IMR-90 (cell line): ENCODE measurements around the gene NR1D2. TPM values are rescaled to one million over a fixed set of nuclear protein-coding genes. Genes with fewer than 3 reads are reported as not detected.
"Not testable (repeated sequence)": the region's sequence is repeated elsewhere in the genome, so short reads cannot be mapped to it uniquely, and the experiment has no call there.

ENCODE experiments used
- ATAC-seq: fragments of 200-7000 bp; cut with Tn5 transposase; 2 replicates; pipeline ENCODE4 v1.9.1; 2020; ENCODE audit warnings: low read depth, mild to moderate bottlenecking, moderate library complexity
- BruUV-seq: library from RNA; stranded (reverse); fragments of 400-500 nt; replicated peaks from 2 replicates; lab custom pipeline; 2021; lab: Mats Ljungman, UMichigan
- CTCF ChIA-PET: fragments of 300-600 bp; formaldehyde crosslinking; extraction: SDS; loops from one replicate; lab custom pipeline; 2021; ENCODE audit warnings: antibody characterized with exemption; lab: Yijun Ruan, JAX
- POLR2A ChIA-PET: fragments of 300-600 bp; sonication (Branson Sonifier 250); formaldehyde crosslinking; loops from one replicate; lab custom pipeline; 2022; ENCODE audit warnings: antibody characterized with exemption; ENCODE audit not compliant: unreplicated experiment; lab: Charles Lee
- DNase-seq: peaks from one replicate; pipeline ENCODE4 v3.0.0; 2013
- H2AFZ ChIP-seq: replicated peaks from 2 replicates; pipeline ENCODE3; 2013; ENCODE audit warnings: low read length, mild to moderate bottlenecking; ENCODE audit not compliant: poor library complexity
- H2AK5ac ChIP-seq: 2 replicates; pipeline ENCODE4 v1.6.1; 2013; ENCODE audit warnings: low read depth, low read length, inconsistent platforms
- H2AK9ac ChIP-seq: replicated peaks from 2 replicates; pipeline ENCODE3; 2013; ENCODE audit warnings: mild to moderate bottlenecking, low read depth, low read length, moderate library complexity; ENCODE audit not compliant: poor library complexity
- H2BK120ac ChIP-seq: 2 replicates; pipeline ENCODE4 v1.6.1; 2013; ENCODE audit warnings: low read depth, low read length, inconsistent platforms
- H2BK15ac ChIP-seq: 3 replicates; pipeline ENCODE4 v1.6.1; 2013; ENCODE audit warnings: low read depth, low read length, inconsistent platforms
- H2BK20ac ChIP-seq: 2 replicates; pipeline ENCODE4 v1.6.1; 2013; ENCODE audit warnings: low read depth, mild to moderate bottlenecking, inconsistent platforms, low read length, moderate library complexity
- H2BK5ac ChIP-seq: 2 replicates; pipeline ENCODE4 v1.6.1; 2013; ENCODE audit warnings: mild to moderate bottlenecking, low read depth, low read length, inconsistent platforms; ENCODE audit not compliant: poor library complexity, severe bottlenecking
- H3K14ac ChIP-seq: replicated peaks from 2 replicates; pipeline ENCODE4 v1.6.1; 2013; ENCODE audit warnings: low read depth, low read length, inconsistent platforms
- H3K18ac ChIP-seq: 2 replicates; pipeline ENCODE4 v1.6.1; 2013; ENCODE audit warnings: low read depth, low read length, control low read depth
- H3K23ac ChIP-seq: 2 replicates; pipeline ENCODE4 v1.6.1; 2013; ENCODE audit warnings: low read depth, low read length, inconsistent platforms
- H3K27ac ChIP-seq: 2 replicates; pipeline ENCODE4 v1.5.1; 2013; ENCODE audit warnings: mild to moderate bottlenecking, control low read depth, low read length; ENCODE audit not compliant: insufficient read depth
- H3K27me3 ChIP-seq: 2 replicates; pipeline ENCODE4 v1.6.1; 2013; ENCODE audit warnings: low read length; ENCODE audit not compliant: control insufficient read depth, insufficient read depth
- H3K36me3 ChIP-seq: 2 replicates; pipeline ENCODE4 v1.6.1; 2013; ENCODE audit warnings: low read length, mixed read lengths; ENCODE audit not compliant: control insufficient read depth, insufficient read depth
- H3K4ac ChIP-seq: 2 replicates; pipeline ENCODE4 v1.6.1; 2013; ENCODE audit warnings: low read depth, low read length, inconsistent platforms
- H3K4me1 ChIP-seq: 2 replicates; pipeline ENCODE4 v1.6.1; 2013; ENCODE audit warnings: low read length, mixed read lengths; ENCODE audit not compliant: control insufficient read depth, insufficient read depth
- H3K4me2 ChIP-seq: 2 replicates; pipeline ENCODE4 v1.6.1; 2013; ENCODE audit warnings: low read depth, mild to moderate bottlenecking, control low read depth, low read length, moderate library complexity
- H3K4me3 ChIP-seq: 2 replicates; pipeline ENCODE4 v1.5.1; 2013; ENCODE audit warnings: low read depth, mild to moderate bottlenecking, control low read depth, low read length, moderate library complexity; ENCODE audit not compliant: insufficient read depth
- H3K56ac ChIP-seq: 2 replicates; pipeline ENCODE4 v1.6.1; 2013; ENCODE audit warnings: low read length, inconsistent platforms; ENCODE audit not compliant: insufficient read depth; ENCODE audit errors: extremely low read depth
- H3K79me1 ChIP-seq, 2 experiments: 2 replicates each; pipeline ENCODE4 v1.6.1; 2013; ENCODE audit warnings: low read length in 2 of 2, inconsistent platforms in 1 of 2, low read depth in 1 of 2
- H3K9ac ChIP-seq: 2 replicates; pipeline ENCODE4 v1.6.1; 2013; ENCODE audit warnings: low read depth, low read length, control low read depth
- H3K9me1 ChIP-seq: 2 replicates; pipeline ENCODE4 v1.6.1; 2013; ENCODE audit warnings: low read length, inconsistent platforms; ENCODE audit not compliant: insufficient read depth
- H3K9me3 ChIP-seq: 2 replicates; pipeline ENCODE4 v1.6.1; 2013; ENCODE audit warnings: low read length; ENCODE audit not compliant: control insufficient read depth, insufficient read depth
- H4K20me1 ChIP-seq: 2 replicates; pipeline ENCODE4 v1.6.1; 2013; ENCODE audit warnings: low read length, inconsistent platforms; ENCODE audit not compliant: insufficient read depth
- H4K5ac ChIP-seq: 2 replicates; pipeline ENCODE4 v1.6.1; 2013; ENCODE audit warnings: mild to moderate bottlenecking, low read depth, low read length, control low read depth
- H4K8ac ChIP-seq, 2 experiments: 2 replicates each; pipeline ENCODE4 v1.6.1; 2013; ENCODE audit warnings: low read depth in 2 of 2, low read length in 2 of 2, control low read depth in 1 of 2, inconsistent platforms in 1 of 2
- H4K91ac ChIP-seq: 2 replicates; pipeline ENCODE4 v1.6.1; 2013; ENCODE audit warnings: low read depth, low read length, inconsistent platforms; ENCODE audit not compliant: insufficient read depth
- CEBPB ChIP-seq: IDR thresholded peaks from 2 replicates; pipeline ENCODE4 v1.6.1; 2012; ENCODE audit warnings: low read depth, low read length, improper control_type of control experiment
- SMC3 ChIP-seq: fragments of 150-350 bp; IDR thresholded peaks from 2 replicates; pipeline ENCODE4 v1.6.1; 2016; ENCODE audit warnings: low read depth, mild to moderate bottlenecking, antibody characterized with exemption, low read length, moderate library complexity
- WGBS, 2 experiments: methylation state at CpG; one replicate each; pipeline versions ENCODE4 v1.1.5 to v1.1.7; 2013; ENCODE audit warnings: missing lambda C conversion rate in 2 of 2; ENCODE audit not compliant: insufficient read length in 1 of 2; ENCODE audit errors: extremely low coverage in 2 of 2; 5-methylcytosine and 5-hydroxymethylcytosine counted together
- dilution Hi-C: fragments of 300-500 bp; cut with HindIII; formaldehyde crosslinking; loops from one replicate; pipeline ENCODE4 v1.14.3; 2018; ENCODE audit warnings: low sequenced_read_pairs; ENCODE audit not compliant: unreplicated experiment
- in situ Hi-C: fragments of 300-500 bp; cut with MboI; formaldehyde crosslinking; loops from 3 replicates; pipeline ENCODE4 v1.14.3; 2019; ENCODE audit warnings: low sequenced_read_pairs, inconsistent platforms, mixed read lengths
- intact Hi-C: fragments of 100-400 bp; cut with micrococcal nuclease; formaldehyde crosslinking; loops from 2 replicates; pipeline ENCODE4 v1.10.0; 2022
- polyA plus RNA-seq, 3 experiments: library from polyadenylated mRNA; depleted of rRNA; stranded (reverse); fragments of >200 nt; gene quantifications; 2 replicates each; pipeline ENCODE4 v1.2.3, GENCODE V29; 2012; ENCODE audit warnings: low replicate concordance in 1 of 3
- total RNA-seq: library from RNA; depleted of rRNA; stranded (reverse); fragments of >200 nt; gene quantifications from 2 replicates; pipeline ENCODE4 v1.2.3, GENCODE V29; 2012

Gene NR1D2
- total and polyA plus RNA-seq, 2 of the 4 experiments (the other 2 are of a cell fraction), result 8.1 to 41.0 TPM

DNA sequence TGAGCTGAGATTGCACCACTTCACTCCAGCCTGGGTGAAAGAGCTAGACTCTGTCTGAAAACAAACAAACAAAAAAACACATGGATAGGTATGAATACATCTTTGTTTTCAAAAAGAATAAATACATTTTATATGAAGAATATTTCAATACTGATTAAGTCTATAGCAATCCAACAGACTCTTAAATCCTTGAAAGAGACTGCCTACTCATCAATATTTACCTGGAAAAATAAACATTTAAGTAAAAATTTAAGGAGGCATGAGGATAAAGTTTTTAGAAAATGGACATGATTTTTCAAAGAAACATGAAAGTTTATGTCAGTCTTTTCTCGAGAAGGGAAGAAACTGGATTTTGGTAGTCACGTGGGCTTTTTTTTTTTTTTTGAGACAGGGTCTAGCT lies 33.7 kb upstream of the NR1D2 start:
- no peak overlapping the region for H3K4ac ChIP-seq
- 0 out of 2 replicates have a peak, but pooled peaks cover 3% of the 10 kb centered on the region for H3K36me3 ChIP-seq
- no peak overlapping the region for H2BK120ac ChIP-seq
- no peak overlapping the region for H2BK15ac ChIP-seq
- H4K91ac ChIP-seq, result no peak overlapping the region
- H3K4me2 ChIP-seq, result no peak overlapping the region
- H3K14ac ChIP-seq, result no peak overlapping the region
- POLR2A ChIA-PET, result no interaction called here
- no peak overlapping the region for H3K18ac ChIP-seq
- dilution Hi-C loops, result no loop called here
- no peaks in the 10 kb centered on the region for H3K9me3 ChIP-seq
- no peak for TF ChIP-seq SMC3
- TF ChIP-seq CEBPB, result no peak
- no peaks in the 10 kb centered on the region for H4K20me1 ChIP-seq
- no peak overlapping the region for H3K27ac ChIP-seq
- peaks cover 14 to 16% of the 10 kb centered on the region in 2 experiments for H3K79me1 ChIP-seq
- CTCF ChIA-PET, result no interaction called here
- no peak overlapping the region for H2AFZ ChIP-seq
- no peak overlapping the region for H3K4me3 ChIP-seq
- no peak overlapping the region for H2BK5ac ChIP-seq
- H3K23ac ChIP-seq, result no peak overlapping the region
- intact Hi-C loops, result loop anchor here (10.0 kb wide), 1 partner anchor 773 kb away; no protein-coding TSS in a partner anchor
- H3K4me1 ChIP-seq, result no peaks in the 10 kb centered on the region
- H2AK5ac ChIP-seq, result no peak overlapping the region
- in situ Hi-C loops, result no loop called here
- H4K5ac ChIP-seq, result no peak overlapping the region
- H4K8ac ChIP-seq, result no peak overlapping the region
- H2BK20ac ChIP-seq, result no peak overlapping the region
- no peaks in the 10 kb centered on the region for H3K27me3 ChIP-seq
- DNase-seq, result no peak
- H2AK9ac ChIP-seq, result no peak overlapping the region
- BruUV-seq, result no TSS peak
- no CpG with 5 or more reads among the region's 2 CpGs for WGBS, 2 experiments
- H3K56ac ChIP-seq, result no peak overlapping the region
- H3K9ac ChIP-seq, result no peak overlapping the region
- ATAC-seq, result no peak
- H3K9me1 ChIP-seq, result no peaks in the 10 kb centered on the region

DNA sequence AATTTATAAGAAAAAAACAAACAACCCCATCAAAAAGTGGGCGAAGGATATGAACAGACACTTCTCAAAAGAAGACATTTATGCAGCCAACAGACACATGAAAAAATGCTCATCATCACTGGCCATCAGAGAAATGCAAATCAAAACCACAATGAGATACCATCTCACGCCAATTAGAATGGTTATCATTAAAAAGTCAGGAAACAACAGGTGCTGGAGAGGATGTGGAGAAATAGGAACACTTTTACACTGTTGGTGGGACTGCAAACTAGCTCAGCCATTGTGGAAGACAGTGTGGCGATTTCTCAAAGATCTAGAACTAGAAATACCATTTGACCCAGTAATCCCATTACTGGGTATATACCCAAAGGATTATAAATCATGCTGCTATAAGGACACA lies 32.8 kb upstream of the NR1D2 start:
- H3K14ac ChIP-seq, H4K5ac ChIP-seq, BruUV-seq, H3K9ac ChIP-seq, H3K36me3 ChIP-seq, in situ Hi-C loops, H3K18ac ChIP-seq, H3K23ac ChIP-seq, H2AFZ ChIP-seq, H3K56ac ChIP-seq, H4K91ac ChIP-seq, DNase-seq, H2BK120ac ChIP-seq, ATAC-seq, POLR2A ChIA-PET, H3K27me3 ChIP-seq, H3K4me2 ChIP-seq, CTCF ChIA-PET, H4K8ac ChIP-seq, H2BK20ac ChIP-seq, H2BK5ac ChIP-seq, H3K27ac ChIP-seq, H3K4me3 ChIP-seq, H3K9me3 ChIP-seq, H2AK5ac ChIP-seq, H3K9me1 ChIP-seq, H2AK9ac ChIP-seq, H4K20me1 ChIP-seq, H3K4me1 ChIP-seq, H3K4ac ChIP-seq, dilution Hi-C loops, H2BK15ac ChIP-seq: not testable (repeated sequence)
- H3K79me1 ChIP-seq, result peaks cover 16 to 22% of the 10 kb centered on the region in 2 experiments
- intact Hi-C loops, result loop anchor here (10.0 kb wide), 1 partner anchor 772 kb away; no protein-coding TSS in a partner anchor
- no CpG with 5 or more reads among the region's 3 CpGs for WGBS, 2 experiments
